Measurements from ENCODE around the gene TMEM79. TPM values are rescaled to one million over a fixed set of nuclear protein-coding genes. Genes with fewer than 3 reads are reported as not detected.
"Not testable (repeated sequence)": the region's sequence is repeated elsewhere in the genome, so short reads cannot be mapped to it uniquely, and the experiment has no call there.

The TMEM79 gene
- total RNA-seq, 1 experiment from 2014 or later: 5.0 TPM

GRCh38 chr1:156293098-156293434 lies 8.9 kb downstream of the TMEM79 start:
- DNase-seq (ENCODE audit: low spot score): no peak
- in situ Hi-C loops (cut with HindIII; ENCODE audit: low sequenced_read_pairs): no loop called here

DNA sequence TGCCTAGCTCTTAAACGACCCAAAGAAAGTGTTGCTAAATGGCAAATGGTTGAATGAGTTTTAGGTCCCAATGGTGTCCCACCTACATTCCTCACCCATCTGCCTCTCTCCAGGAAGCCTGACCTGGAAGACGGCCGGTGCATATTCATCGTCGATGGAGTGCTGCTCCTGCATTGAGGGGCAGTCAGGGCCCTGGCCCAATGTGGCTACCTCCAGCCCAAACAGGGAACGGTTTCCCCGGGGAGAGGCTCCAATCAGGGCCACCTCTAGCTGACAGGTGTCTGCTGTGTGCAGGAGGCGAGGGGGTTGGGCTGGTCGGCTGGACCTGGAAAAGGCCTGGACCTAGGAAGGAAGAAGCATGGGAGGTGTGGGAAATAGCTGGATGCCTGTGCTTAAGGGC lies 9.8 kb downstream of the TMEM79 start:
- no peak for DNase-seq (ENCODE audit: low spot score)

DNA sequence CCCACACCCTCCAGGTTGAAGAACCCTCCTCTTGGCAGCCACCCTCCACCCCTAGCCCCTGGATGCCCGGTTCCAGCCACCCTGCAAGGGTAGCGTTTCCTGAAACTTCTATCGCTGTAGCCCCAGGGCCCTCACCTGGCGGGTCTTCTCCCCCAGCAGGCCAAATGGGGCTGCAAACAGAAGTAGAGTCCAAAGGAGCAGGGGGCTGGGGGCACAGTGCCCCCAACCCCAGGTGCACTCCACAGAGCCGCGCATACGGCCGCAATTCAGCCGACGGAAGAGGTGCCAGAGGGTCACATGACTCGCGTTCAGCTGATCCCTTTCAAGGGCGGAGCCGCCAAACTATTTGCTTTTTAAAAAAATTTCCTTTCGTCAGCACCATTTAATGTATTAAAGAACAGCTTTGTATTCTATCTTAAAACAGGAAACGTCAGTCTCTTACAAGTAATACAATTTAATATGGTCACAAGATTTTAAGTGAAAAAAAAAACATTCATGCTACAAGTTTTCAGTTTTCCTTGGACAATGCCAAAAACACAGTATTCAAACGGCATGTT lies 11.3 kb downstream of the TMEM79 start, which contains the start of gene GLMP:
TSS of gene GLMP (minus strand) at position 289 of the 557 bp plus-strand sequence. CDS start at position 255, 34 bp downstream.
- in situ Hi-C loops (cut with HindIII; ENCODE audit: low sequenced_read_pairs): no loop called here
- DNase-seq (ENCODE audit: low spot score): peak; percentile 72

More for the DNA sequence above, 9.8 kb downstream of the TMEM79 start:
- in situ Hi-C loops (cut with HindIII; ENCODE audit: low sequenced_read_pairs): no loop called here

- in situ Hi-C loops (cut with HindIII; ENCODE audit: low sequenced_read_pairs): no loop called here
- no peak for DNase-seq (ENCODE audit: low spot score)
Measured at GRCh38 chr1:156298852-156299357, 14.8 kb downstream of the TMEM79 start, which contains the start of gene VHLL. Gene VHLL, minus strand, starts transcription at chr1:156299307. Its CDS starts 118 bp downstream, at chr1:156299189.

- DNase-seq (ENCODE audit: low spot score): no peak
- in situ Hi-C loops (cut with HindIII; ENCODE audit: low sequenced_read_pairs): no loop called here
Measured at GRCh38 chr1:156303241-156303640, 19.1 kb downstream of the TMEM79 start.

DNA sequence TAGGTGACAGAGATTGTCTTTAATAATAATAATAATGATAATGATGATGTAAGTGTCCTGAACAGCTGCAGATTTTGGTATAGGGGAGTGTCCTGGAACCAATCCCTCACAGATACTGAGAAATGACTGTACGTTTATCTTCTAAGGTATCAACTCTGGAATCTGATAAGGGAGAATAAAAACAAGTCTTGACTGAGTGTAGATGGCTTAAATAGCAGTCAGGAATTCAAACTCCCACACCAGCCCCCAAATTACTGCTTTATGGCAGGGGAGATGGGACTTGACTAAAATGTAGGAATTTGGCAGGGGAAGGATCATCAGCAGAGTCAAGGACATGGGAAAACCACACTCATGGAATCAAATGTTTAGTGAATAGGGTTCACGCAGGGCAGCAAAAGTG lies 21.1 kb downstream of the TMEM79 start:
- DNase-seq (ENCODE audit: low spot score): no peak
- in situ Hi-C loops (cut with HindIII; ENCODE audit: low sequenced_read_pairs): no loop called here

GRCh38 chr1:156308078-156308477 lies 24.0 kb downstream of the TMEM79 start:
- no peak for DNase-seq (ENCODE audit: low spot score)
- in situ Hi-C loops (cut with HindIII; ENCODE audit: low sequenced_read_pairs): no loop called here

- DNase-seq (ENCODE audit: low spot score): no peak
Measured at GRCh38 chr1:156310962-156311361, 26.8 kb downstream of the TMEM79 start.

DNA sequence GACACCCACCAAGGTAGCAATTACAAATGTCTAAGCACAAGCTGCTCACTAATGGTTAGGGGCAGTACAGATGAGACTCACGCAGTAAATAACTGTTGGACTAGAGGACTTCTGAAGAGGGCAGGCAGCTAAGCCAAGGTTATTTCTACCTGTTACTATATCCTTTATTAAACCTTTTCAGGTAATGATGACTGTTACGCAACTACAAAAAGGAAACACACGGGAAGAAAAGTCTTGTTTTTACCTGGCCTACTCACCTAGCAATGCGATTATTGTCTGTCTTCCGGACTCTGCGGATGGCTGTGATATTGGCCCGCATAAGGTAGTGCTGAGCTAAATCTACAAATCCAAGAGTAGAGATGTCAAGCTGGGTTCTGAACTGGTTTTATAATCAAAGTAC lies 32.8 kb downstream of the TMEM79 start:
- no peak for DNase-seq (ENCODE audit: low spot score)
- in situ Hi-C loops (cut with HindIII; ENCODE audit: low sequenced_read_pairs): no loop called here

More at GRCh38 chr1:156310962-156311361, 26.8 kb downstream of the TMEM79 start:
- in situ Hi-C loops (cut with HindIII; ENCODE audit: low sequenced_read_pairs): no loop called here

GRCh38 chr1:156319664-156320063 lies 35.5 kb downstream of the TMEM79 start:
- peak; percentile 40 for DNase-seq (ENCODE audit: low spot score)
- in situ Hi-C loops (cut with HindIII; ENCODE audit: low sequenced_read_pairs): no loop called here

DNA sequence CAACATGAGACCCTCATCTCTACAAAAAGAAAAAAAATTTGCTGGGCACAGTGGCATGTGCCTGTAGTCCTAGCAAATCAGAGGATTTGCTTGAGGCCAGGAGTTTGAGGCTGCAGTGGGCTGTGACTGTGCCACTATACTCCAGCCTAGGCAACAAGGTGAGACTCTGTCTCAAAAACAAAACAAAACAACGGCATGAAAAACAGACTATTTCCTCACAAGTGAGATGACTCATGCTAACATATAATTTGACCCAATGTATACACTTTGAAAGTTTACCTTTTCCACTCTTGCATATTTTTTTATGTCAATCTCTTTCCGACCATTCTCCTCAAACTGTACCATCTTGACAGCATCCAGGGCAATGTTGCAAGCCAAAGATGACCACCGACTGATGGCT lies 36.4 kb downstream of the TMEM79 start:
- in situ Hi-C loops (cut with HindIII; ENCODE audit: low sequenced_read_pairs): no loop called here
- no peak for DNase-seq (ENCODE audit: low spot score)

GRCh38 chr1:156323179-156323578 lies 39.1 kb downstream of the TMEM79 start:
- DNase-seq (ENCODE audit: low spot score); in situ Hi-C loops (cut with HindIII; ENCODE audit: low sequenced_read_pairs): not testable (repeated sequence)

- DNase-seq (ENCODE audit: low spot score): no peak
- in situ Hi-C loops (cut with HindIII; ENCODE audit: low sequenced_read_pairs): no loop called here
Measured at GRCh38 chr1:156336242-156336641, 52.1 kb downstream of the TMEM79 start.

DNA sequence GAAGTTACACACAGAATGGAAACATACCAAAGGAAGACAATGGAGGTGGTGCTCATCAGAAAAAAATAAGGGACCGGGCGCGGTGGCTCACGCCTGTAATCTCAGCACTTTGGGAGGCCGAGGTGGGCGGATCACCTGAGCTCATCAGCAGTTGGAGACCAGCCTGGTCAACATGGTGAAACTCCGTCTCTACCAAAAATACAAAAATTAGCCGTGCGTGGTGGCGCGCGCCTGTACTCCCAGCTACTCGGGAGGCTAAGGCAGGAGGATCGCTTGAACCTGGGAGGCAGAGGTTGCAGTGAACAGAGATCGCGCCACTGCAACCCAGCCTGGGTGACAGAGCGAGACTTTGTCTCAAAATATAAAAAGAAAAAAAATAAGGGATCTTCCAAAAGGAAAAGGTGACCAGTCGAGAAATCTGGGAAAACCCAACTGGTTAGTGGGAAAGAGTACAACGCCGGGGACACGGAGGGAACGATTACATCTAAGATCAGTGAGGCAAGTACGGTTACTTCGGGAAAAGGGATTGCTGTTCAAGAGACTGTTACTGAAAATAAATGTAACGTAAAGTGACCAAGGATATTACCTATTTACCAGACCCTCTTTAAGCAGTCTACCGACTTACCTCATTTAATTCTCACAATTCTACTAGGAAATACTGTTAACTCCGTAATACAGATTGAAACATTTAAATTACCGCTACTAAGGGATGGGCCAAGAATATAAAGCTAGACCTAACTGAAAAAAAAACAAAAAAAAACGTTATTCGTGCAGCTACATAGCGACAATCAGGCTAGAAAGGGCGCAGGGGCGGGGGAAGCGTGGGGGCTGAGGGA lies 53.1 kb downstream of the TMEM79 start:
- in situ Hi-C loops (cut with HindIII; ENCODE audit: low sequenced_read_pairs): no loop called here
- peak; percentile 7 for DNase-seq (ENCODE audit: low spot score)

- DNase-seq (ENCODE audit: low spot score): no peak
- in situ Hi-C loops (cut with HindIII; ENCODE audit: low sequenced_read_pairs): no loop called here
Measured at GRCh38 chr1:156337888-156338179, 53.7 kb downstream of the TMEM79 start.

GRCh38 chr1:156338180-156338976 lies 54.3 kb downstream of the TMEM79 start, which contains the start of the genes CCT3 and TSACC:
Gene CCT3, minus strand, starts transcription at chr1:156338292. Its CDS starts 108 bp downstream, at chr1:156338184.
Gene TSACC, plus strand, starts transcription at chr1:156338526. Its CDS starts 1,232 bp downstream, at chr1:156339758.
- DNase-seq (ENCODE audit: low spot score): peak; percentile 100
- in situ Hi-C loops (cut with HindIII; ENCODE audit: low sequenced_read_pairs): no loop called here

All from G401 (cell line).